ENCODE results near the gene WNK2.
A peak's percentile ranks its signal among the peaks of the same experiment; 100 is the strongest.
"Not testable (repeated sequence)": the region's sequence is repeated elsewhere in the genome, so short reads cannot be mapped to it uniquely, and the experiment has no call there.

Gene WNK2

DNA sequence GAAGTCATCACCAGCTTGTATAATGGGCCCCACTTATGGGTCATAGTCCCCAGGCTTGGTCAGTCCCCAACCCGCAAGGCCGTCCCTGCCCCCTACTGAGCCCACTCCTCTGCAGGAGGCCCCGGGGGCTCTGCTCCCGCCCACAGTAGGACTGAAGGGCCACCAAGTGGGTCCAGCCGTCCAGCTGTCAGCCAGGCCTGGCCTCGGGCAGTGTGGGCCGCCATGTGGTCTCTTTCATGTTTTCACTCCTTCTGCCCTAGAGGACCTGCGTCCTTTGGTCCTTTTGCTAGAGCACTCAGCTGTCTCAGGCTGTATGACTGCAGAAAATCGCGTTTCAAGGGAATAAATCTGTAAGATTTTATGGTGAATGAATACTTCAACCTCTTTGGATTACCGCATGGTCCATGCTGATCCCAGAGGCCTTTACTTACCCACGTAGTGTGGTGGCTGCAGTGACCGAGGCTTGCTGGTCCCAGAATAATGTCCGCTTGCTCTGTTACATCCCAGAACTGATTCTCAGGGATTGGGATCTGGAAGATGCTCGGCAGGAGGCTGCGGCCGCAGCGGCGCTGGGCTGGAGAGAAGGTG is 161.8 kb downstream of the WNK2 start:
- DNase-seq, result no peak

DNA sequence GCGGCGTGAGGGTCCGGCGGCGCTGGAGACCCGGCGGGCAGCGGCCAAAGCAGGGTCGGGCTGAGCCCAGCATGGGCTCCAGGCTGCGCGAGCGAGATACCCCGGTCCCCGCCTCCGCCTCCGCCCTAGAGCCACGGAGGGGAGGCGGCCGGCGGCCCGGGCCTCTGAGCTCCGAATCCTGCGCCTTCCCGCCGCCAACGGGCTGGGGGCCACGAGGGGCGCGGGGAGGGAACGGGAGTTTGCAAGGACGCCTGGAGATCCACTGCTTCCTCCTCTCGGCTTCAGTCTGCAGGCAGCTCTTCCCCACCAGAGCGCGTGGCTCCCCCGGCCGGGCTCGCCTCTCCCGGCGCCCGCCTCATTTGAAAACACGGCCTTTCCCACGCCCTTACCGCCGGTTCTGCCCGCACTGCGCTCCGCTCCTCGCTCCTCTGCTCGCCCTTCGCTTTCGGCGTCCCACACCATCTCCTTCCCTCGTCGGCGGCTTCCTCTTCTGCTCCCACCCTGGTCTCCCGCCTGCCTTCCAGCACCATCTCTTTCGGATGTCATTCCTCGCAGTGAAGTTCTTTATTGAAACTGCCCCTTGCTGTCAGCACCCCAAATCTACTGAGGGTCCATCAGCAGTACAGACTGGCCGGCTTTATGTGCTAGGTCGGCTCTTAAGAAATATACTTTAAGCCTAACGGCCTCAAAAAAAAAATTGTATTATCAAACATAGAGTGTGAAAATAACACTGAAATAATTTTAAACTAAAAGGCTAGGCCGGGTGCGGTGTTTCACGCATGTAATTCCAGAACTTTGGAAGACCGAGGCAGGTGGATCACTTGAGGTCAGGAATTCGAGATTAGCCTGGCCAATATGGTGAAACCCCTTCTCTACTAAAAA is 162.5 kb downstream of the WNK2 start:
- DNase-seq, result peak in 1 of 2 experiments; percentile 49

DNA sequence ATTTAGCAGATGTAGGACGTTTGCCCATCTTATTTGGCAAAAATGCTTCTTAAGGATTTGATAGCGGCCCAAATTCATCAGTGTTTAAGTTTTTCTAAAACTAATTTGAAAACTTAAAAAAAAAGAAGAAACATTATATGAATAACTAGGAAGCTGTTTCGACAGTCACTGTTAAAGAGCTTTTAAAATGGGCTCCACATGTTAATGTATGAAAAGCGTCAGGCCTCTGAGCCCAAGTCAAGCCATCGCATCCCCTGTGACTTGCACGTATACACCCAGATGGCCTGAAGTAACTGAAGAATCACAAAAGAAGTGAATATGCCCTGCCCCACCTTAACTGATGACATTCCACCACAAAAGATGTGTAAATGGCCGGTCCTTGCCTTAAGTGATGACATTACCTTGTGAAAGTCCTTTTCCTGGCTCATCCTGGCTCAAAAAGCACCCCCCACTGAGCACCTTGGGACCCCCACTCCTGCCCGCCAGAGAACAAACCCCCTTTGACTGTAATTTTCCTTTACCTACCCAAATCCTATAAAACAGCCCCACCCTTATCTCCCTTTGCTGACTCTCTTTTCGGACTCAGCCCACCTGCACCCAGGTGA is 163.5 kb downstream of the WNK2 start:
- DNase-seq, result not testable (repeated sequence)

DNA sequence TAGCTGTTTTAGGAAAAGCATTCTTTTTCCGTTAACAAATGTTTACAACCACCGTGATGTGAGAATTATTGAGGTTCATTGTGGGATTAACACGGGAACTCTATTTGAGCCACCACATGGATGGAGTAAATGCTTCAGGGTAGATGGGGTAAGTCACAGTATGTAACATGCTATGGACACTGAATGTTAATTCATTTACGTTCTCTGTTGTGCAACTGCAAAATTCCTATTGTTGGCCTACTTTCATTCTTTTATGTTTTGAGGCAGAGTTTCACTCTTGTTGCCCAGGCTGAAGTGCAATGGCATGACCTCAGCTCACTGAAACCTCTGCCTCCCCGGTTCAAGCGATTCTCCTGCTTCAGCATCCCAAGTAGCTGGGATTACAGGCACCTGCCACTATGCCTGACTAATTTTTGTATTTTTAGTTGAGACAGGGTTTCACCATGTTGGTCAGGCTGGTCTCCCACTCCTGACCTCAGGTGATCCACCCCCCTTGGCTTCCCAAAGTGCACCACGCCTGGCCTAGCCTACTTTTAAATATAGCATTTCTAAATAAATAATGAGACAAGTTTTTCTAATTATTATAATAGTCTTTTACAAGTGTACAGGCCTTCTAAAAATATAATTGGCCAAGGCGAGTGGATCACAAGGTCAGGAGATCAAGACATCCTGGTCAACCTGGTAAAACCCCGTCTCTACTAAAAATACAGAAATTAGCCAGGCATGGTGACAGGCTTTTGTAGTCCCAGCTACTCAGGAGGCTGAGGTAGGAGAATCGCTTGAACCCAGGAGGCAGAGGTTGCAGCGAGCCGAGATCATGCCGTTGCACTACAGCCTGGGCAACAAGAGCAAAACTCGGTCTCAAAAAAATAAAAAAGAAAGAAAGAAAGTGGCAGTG is 169.7 kb downstream of the WNK2 start:
- DNase-seq, result not testable (repeated sequence)

DNA sequence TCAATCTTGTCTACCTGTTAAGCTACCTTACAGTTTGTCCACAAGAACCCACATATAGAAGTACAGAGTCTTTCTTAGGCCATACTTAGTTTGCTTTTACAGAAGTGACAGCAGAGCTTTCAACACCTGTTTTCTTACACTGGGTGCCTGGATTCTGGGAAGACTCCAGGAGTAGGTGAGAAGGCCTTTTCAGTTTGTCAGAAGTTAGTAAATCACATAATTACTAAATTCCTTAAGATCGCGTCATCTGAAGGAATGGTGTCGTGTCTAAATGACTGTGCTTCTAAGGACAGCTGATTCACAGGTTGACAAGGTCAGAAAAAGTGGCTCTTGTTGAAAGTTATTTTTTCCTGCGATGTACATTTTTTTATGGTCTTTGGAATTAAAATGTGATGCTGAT is 170.5 kb downstream of the WNK2 start:
- no peak for DNase-seq

DNA sequence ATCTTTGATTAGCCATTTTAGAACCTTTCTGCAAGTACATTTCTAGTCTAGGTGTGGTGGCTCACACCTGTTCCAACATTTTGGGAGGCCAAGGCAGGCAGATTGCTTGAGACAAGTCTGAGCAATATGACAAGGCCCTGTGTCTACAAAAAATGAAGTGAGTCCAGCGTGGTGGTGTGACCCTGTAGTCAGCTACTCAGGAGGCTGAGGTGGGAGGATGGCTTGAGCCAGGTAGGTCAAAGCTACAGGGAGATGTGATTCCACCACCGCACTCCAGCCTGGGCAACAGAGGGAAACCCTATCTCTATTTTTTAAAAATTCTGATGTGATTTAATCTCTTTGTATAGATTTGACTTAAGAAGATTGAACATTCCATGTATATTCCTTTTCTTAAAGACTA is 171.9 kb downstream of the WNK2 start:
- no peak for DNase-seq

DNA sequence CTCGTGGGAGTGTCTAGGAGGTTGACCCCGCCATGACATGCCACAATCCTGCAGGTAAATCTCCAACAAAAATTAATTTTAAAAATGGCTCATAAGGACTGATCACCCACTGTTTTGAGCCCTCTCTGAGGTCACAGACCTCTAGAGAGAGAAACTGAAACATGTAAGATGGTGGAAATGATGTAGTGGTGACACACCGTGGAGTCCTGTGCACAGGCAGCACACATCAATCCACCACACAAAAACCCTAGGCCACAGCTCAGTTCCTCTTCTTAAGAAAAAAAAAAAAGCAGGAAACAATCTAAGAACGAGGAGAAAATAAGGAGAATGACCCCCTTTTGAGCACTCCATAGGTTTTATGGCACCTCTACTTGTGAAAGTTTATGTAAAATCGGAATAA is 173.7 kb downstream of the WNK2 start:
- DNase-seq, result no peak

DNA sequence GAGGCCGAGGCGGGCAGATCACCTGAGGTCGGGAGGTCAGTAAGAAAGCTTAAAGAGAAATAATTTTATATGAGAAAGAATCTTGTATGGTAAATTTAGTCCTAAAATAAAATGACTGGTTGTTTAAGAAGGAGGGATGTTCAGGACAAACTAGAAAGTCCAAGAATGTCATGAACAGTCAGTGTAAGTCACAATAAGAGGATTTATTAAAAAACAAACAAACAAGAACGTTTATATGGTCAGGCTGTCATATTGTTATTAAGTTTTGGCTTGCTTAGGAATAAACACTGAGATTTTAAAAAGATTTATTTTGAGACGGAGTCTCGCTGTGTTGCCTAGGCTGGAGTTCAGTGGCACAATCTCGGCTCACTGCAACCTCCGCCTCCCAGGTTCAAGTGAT is 176.0 kb downstream of the WNK2 start:
- DNase-seq, result not testable (repeated sequence)

DNA sequence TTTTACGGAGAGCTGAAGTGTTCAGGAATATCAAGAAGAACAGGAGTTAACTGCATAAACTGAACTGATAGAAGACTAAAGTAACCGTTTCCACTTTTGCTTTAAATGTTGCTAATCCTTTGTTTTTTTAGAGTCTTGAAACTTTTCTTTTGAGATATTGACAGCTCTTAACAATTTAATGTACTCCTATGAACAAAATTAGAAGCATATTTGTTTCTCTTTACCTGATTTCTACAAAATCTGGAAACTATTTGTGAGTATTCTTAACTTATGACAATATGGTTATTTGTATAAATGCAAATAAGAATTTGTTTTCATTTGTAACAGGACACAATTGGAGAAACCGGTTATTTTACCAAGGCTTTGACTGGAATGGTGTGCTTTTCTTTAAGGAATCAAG is 178.1 kb downstream of the WNK2 start:
- no peak for DNase-seq

DNA sequence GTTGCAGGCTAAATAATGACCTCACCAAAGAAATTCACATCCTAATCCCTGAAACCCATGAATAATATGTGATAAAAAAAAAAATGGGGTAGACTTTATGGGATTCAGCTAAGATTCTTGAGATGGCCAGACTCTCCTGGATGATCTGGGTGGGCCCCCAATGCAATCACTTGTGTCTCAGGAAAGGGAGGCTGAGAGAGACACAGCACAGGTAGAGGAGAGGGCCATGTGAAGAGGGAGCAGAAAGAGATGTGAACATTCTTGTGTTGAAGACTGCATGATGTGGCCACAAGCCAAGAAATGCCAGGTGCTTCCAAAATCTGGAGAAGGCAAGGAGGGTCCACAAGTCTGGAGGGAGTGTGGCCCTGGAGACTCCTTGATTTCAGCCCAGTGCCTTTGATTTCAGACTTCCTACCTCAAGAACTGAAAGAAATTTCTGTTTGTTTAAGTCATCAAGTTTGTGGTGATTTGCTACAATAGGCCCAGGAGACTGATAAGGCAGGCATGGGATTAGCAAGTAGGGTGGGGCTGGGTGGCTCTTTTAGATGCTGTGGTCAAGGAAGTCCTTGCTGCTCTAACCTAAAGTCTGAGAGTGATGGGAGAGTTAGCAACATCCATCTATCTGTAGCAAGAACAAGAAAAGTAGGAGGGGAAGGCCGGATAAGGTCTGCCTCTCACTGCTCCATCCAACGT is 180.9 kb downstream of the WNK2 start:
- no peak for DNase-seq

DNA sequence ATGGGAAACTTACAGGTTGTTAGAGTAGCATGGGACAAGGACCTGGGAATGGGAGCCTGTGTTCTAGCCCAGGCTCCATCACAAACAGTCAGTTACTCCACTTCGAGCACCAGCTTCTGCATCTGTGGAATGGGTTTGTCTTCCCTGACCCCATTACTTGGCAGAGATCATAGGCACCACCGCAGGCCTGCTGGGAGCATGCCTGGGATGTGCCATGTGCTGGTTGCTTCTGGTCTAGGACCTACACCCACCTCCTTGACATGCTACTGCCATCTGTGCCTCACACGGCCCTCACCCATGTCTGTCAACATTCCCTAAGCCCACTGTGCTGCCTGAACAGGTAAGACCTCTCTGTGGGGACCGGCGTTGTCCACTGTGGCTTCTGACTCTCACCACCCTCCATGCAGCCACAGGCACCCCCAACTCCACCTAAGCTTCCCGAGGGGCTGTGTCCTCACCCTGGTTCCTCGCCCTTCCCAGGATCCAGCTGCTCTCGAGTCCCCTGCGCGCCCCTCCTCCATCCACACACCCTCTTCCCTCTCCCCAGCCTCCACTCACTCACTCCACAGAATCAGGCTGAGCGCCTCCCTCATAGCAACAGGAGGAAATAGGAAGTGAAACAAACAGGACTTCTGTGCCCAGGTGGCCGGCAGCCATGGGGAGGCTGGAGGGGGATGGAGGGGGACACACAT is 181.6 kb downstream of the WNK2 start:
- DNase-seq, result no peak

DNA sequence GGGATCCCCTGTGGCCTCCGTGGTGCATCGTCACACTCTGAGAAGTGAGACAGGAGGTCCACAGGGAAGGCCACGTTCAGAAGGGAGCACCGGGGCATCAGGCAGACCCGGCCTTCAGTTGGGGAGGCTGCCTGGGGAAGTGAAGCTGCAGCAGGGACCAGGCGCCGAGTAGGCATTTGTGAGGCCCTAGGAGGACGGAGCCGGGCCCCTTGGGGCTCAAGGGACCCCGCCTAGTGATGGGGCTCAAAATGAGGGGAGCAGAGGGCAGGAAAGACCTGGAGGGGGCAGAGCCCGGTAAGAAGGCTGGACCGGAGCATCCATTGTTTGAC is 182.1 kb downstream of the WNK2 start:
- no peak for DNase-seq

DNA sequence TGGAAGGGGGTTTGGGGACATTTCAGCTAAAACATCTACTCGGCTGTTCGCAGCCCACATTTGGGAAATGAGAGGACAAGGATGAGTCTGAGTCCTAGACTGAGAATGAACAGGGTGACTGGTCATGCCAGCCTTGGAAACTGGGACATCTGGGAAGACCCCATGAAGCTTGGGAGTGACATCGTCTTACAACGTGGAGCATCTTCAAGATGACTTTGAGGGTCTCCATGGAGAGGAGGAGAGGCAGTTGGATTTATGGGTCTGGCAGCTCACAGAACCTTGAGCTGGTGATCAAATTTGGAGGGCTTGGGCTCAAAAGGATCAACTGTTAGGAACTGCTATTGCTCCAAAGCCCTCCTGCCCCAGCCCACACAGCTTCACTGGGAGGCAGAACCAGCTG is 182.5 kb downstream of the WNK2 start:
- DNase-seq, result not testable (repeated sequence)

DNA sequence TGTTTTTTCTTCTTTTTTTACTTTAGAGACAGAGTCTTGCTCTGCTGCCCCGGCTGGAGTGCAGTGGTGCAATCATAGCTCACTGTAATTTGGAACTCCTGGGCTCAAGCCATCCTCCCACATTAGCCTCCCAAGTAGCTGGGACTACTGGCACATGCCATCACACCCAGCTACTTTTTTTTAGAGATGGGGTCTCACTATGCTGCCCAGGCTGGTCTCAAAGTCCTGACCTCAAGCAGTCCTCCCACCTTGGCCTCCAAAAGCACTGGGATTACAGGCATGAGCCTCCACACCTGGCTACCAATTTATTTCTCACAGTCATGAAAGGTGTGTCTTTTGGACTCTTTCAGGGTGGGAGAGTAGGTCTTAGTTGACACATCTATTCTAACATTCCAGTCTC is 184.5 kb downstream of the WNK2 start:
- DNase-seq, result no peak

DNA sequence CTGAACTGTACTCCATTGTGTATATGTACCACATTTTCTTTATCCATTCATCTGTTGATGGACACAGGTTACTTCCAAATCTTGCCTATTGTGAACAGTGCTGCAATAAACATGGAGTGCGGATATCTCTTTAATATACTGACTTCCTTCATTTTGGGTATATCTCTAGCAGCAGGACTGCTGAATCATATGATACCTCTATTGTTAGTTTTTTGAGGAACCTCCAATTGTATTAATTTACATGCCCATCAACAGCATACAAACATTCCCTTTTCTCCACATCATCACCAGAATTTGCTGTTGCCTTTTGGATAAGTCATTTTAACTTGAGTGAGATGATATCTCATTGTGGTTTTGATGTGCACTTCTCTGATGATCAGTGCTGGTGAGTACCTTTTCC is 185.7 kb downstream of the WNK2 start:
- DNase-seq, result no peak
